ENCODE results near the gene VPS13D. TPM values are rescaled to one million over a fixed set of nuclear protein-coding genes. Genes with fewer than 3 reads are reported as not detected.

The VPS13D gene
- total and polyA plus RNA-seq, 2 of the 4 experiments (the other 2 are of a cell fraction), result 9.0 to 16.3 TPM

DNA sequence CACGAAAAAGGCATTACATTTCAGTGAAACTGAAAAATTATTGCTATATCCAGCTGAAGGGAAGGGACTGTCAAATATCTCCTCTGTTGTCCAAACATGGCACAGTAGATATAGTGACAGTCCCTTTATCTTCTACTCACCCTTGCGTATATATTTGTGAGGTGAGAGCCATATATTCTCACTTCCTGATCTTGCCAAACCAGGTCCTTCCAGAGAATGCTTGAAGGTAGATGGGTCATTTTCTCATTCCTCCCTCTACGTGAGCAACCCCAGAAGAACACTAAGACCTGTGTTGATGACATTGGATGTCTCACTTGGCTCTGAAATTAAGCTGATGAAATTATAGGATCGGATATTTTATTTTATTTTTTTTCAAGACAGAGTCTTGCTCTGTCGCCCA lies 237.0 kb downstream of the VPS13D start:
- Histone ChIP-seq H3K9me3 (ENCODE audit: control insufficient read depth, insufficient read depth, low read length) (no peaks in the 10 kb centered on the region), H2BK5ac (ENCODE audit: low read depth, low read length, poor library complexity, severe bottlenecking) (no peak overlapping the region), H3K36me3 (ENCODE audit: control insufficient read depth, insufficient read depth, low read length) (no peaks in the 10 kb centered on the region), H3K79me1 (ENCODE audit: low read depth in 1 of 2, low read length in 2 of 2) (peaks cover 7 to 16% of the 10 kb centered on the region in 2 experiments; a peak in 3 of 4 replicates), H3K27me3 (ENCODE audit: control insufficient read depth, insufficient read depth, low read length) (no peaks in the 10 kb centered on the region), H3K4me2 (ENCODE audit: low read depth, low read length) (no peak overlapping the region), H2AK9ac (replicated peaks; ENCODE audit: low read depth, low read length, poor library complexity) (no peak overlapping the region), H2BK120ac (ENCODE audit: low read depth, low read length) (no peak overlapping the region), H3K9ac (ENCODE audit: low read depth, low read length) (no peak overlapping the region), H4K5ac (ENCODE audit: low read depth, low read length) (peak overlapping the region; percentile 38; the same call in 1 of the 2 replicates), H2AK5ac (ENCODE audit: low read depth, low read length) (peak overlapping the region; percentile 56; the same call in 1 of the 2 replicates), H3K4me1 (ENCODE audit: control insufficient read depth, insufficient read depth, low read length) (peaks cover 25% of the 10 kb centered on the region), H3K56ac (ENCODE audit: extremely low read depth, insufficient read depth, low read length) (no peak overlapping the region), H4K8ac (ENCODE audit: low read depth in 2 of 2, low read length in 2 of 2) (no peak overlapping the region), H3K18ac (ENCODE audit: low read depth, low read length) (peak overlapping the region; percentile 40; the same call in 1 of the 2 replicates), H4K91ac (ENCODE audit: insufficient read depth, low read depth, low read length) (no peak overlapping the region), H2BK15ac (ENCODE audit: low read depth, low read length) (peak overlapping the region; percentile 70; the same call in 1 of the 3 replicates), H2BK20ac (ENCODE audit: low read depth, low read length) (no peak overlapping the region; the same call in 1 of the 2 replicates), H3K27ac (ENCODE audit: insufficient read depth, low read length) (no peak overlapping the region), H3K23ac (ENCODE audit: low read depth, low read length) (no peak overlapping the region), H3K14ac (replicated peaks; ENCODE audit: low read depth, low read length) (no peak overlapping the region), H3K4ac (ENCODE audit: low read depth, low read length) (peak overlapping the region; percentile 33; the same call in 1 of the 2 replicates), H3K4me3 (ENCODE audit: insufficient read depth, low read depth, low read length) (no peak overlapping the region), H2AFZ (replicated peaks; ENCODE audit: low read length, poor library complexity) (no peak overlapping the region), H4K20me1 (ENCODE audit: insufficient read depth, low read length) (no peaks in the 10 kb centered on the region), H3K9me1 (ENCODE audit: insufficient read depth, low read length) (peaks cover 14% of the 10 kb centered on the region)
- in situ Hi-C loops (cut with MboI; ENCODE audit: low sequenced_read_pairs) (no loop called here), intact Hi-C loops (cut with micrococcal nuclease) (no loop called here), dilution Hi-C loops (cut with HindIII; ENCODE audit: low sequenced_read_pairs, unreplicated experiment) (no loop called here)
- BruUV-seq (replicated peaks), result no TSS peak
- CTCF ChIA-PET, result no interaction called here
- ATAC-seq (ENCODE audit: low read depth), result no peak
- WGBS, 2 experiments (ENCODE audit: extremely low coverage in 2 of 2, insufficient read length in 1 of 2), result no CpG with 5 or more reads among the region's 5 CpGs
- POLR2A ChIA-PET (ENCODE audit: unreplicated experiment), result no interaction called here
- TF ChIP-seq MXI1 (IDR thresholded peaks at IDR 0.05; ENCODE audit: borderline replicate concordance, low read depth, low read length) (no peak), RFX5 (IDR thresholded peaks at IDR 0.05; ENCODE audit: low read depth, low read length) (no peak), CEBPB (IDR thresholded peaks at IDR 0.05; ENCODE audit: low read depth, low read length) (no peak), NFE2L2 (IDR thresholded peaks at IDR 0.05; ENCODE audit: low read depth, low read length) (no peak), CHD1 (IDR thresholded peaks at IDR 0.05; ENCODE audit: low read depth, low read length) (no peak), MAZ (IDR thresholded peaks at IDR 0.05; ENCODE audit: borderline replicate concordance, low read depth, low read length) (no peak), MAFK (IDR thresholded peaks at IDR 0.05; ENCODE audit: low read depth, low read length) (no peak), BHLHE40 (IDR thresholded peaks at IDR 0.05; ENCODE audit: low read depth, low read length) (no peak), RCOR1 (IDR thresholded peaks at IDR 0.05; ENCODE audit: insufficient replicate concordance, low read length) (no peak), POLR2A (IDR thresholded peaks at IDR 0.05; ENCODE audit: low read depth, low read length) (no peak), SMC3 (IDR thresholded peaks at IDR 0.05; ENCODE audit: low read depth, low read length) (no peak), FOS (IDR thresholded peaks at IDR 0.05; ENCODE audit: low read depth, low read length) (no peak)
- TF ChIP-seq, protein P1, sequence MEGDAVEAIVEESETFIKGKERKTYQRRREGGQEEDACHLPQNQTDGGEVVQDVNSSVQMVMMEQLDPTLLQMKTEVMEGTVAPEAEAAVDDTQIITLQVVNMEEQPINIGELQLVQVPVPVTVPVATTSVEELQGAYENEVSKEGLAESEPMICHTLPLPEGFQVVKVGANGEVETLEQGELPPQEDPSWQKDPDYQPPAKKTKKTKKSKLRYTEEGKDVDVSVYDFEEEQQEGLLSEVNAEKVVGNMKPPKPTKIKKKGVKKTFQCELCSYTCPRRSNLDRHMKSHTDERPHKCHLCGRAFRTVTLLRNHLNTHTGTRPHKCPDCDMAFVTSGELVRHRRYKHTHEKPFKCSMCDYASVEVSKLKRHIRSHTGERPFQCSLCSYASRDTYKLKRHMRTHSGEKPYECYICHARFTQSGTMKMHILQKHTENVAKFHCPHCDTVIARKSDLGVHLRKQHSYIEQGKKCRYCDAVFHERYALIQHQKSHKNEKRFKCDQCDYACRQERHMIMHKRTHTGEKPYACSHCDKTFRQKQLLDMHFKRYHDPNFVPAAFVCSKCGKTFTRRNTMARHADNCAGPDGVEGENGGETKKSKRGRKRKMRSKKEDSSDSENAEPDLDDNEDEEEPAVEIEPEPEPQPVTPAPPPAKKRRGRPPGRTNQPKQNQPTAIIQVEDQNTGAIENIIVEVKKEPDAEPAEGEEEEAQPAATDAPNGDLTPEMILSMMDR (conservative IDR thresholded peaks at IDR 0.05; ENCODE audit: low read depth, low read length), result no peak
- TF ChIP-seq, protein P2, sequence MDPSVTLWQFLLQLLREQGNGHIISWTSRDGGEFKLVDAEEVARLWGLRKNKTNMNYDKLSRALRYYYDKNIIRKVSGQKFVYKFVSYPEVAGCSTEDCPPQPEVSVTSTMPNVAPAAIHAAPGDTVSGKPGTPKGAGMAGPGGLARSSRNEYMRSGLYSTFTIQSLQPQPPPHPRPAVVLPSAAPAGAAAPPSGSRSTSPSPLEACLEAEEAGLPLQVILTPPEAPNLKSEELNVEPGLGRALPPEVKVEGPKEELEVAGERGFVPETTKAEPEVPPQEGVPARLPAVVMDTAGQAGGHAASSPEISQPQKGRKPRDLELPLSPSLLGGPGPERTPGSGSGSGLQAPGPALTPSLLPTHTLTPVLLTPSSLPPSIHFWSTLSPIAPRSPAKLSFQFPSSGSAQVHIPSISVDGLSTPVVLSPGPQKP (IDR thresholded peaks at IDR 0.05; ENCODE audit: borderline replicate concordance, low read depth, low read length), result no peak
- DNase-seq, result no peak
